DLD1 (cell line): ENCODE data around the gene NPRL2.

Source experiments
- in situ Hi-C: cut with HindIII; loops from 2 replicates; pipeline ENCODE4 v1.10.0; 2017; ENCODE audit warnings: low sequenced_read_pairs

NPRL2 gene

GRCh38 chr3:50331364-50331907 is 19.1 kb downstream of the NPRL2 start:
- in situ Hi-C loops: loop anchor here (25.0 kb wide), 1 partner anchor 1056 kb away; the partner anchor contains the start of genes MANF and RBM15B

- in situ Hi-C loops: loop anchor here (25.0 kb wide), 1 partner anchor 1057 kb away; the partner anchor contains the start of genes MANF and RBM15B
Measured at GRCh38 chr3:50330330-50330729, 20.2 kb downstream of the NPRL2 start.

- in situ Hi-C loops: loop anchor here (25.0 kb wide), 1 partner anchor 1059 kb away; the partner anchor contains the start of genes MANF and RBM15B
Measured at GRCh38 chr3:50327943-50328691, 22.5 kb downstream of the NPRL2 start, which contains the start of gene TUSC2. TUSC2 (minus strand) TSS chr3:50328223; CDS start chr3:50328099, 124 bp downstream.

- in situ Hi-C loops: loop anchor here (25.0 kb wide), 1 partner anchor 1060 kb away; the partner anchor contains the start of genes MANF and RBM15B
Measured at GRCh38 chr3:50327129-50327528, 23.4 kb downstream of the NPRL2 start.

- in situ Hi-C loops: loop anchor here (25.0 kb wide), 1 partner anchor 1061 kb away; the partner anchor contains the start of genes MANF and RBM15B
Measured at GRCh38 chr3:50326182-50326541, 24.4 kb downstream of the NPRL2 start.

- in situ Hi-C loops: loop anchor here (25.0 kb wide), 1 partner anchor 1062 kb away; the partner anchor contains the start of genes MANF and RBM15B
Measured at GRCh38 chr3:50325497-50326181, 24.9 kb downstream of the NPRL2 start.

- in situ Hi-C loops: loop anchor here (25.0 kb wide), 1 partner anchor 1062 kb away; the partner anchor contains the start of genes MANF and RBM15B
Measured at GRCh38 chr3:50325113-50325480, 25.5 kb downstream of the NPRL2 start.

GRCh38 chr3:50324351-50325112 is 26.0 kb downstream of the NPRL2 start:
- in situ Hi-C loops: loop anchor here (25.0 kb wide), 1 partner anchor 1063 kb away; the partner anchor contains the start of genes MANF and RBM15B

- in situ Hi-C loops: no loop called here
Measured at GRCh38 chr3:50323614-50324199, 26.9 kb downstream of the NPRL2 start.

- in situ Hi-C loops: no loop called here
Measured at GRCh38 chr3:50323092-50323600, 27.4 kb downstream of the NPRL2 start.

GRCh38 chr3:50322386-50323091 is 28.0 kb downstream of the NPRL2 start, which contains the start of gene HYAL2:
HYAL2 (minus strand) TSS chr3:50322745; CDS start chr3:50320489, 2,256 bp downstream.
- in situ Hi-C loops: no loop called here

GRCh38 chr3:50322115-50322385 is 28.5 kb downstream of the NPRL2 start:
- in situ Hi-C loops: no loop called here

- in situ Hi-C loops: no loop called here
Measured at GRCh38 chr3:50321336-50322114, 29.1 kb downstream of the NPRL2 start.

- in situ Hi-C loops: no loop called here
Measured at GRCh38 chr3:50320853-50321335, 29.7 kb downstream of the NPRL2 start.

GRCh38 chr3:50319894-50320625 is 30.5 kb downstream of the NPRL2 start:
- in situ Hi-C loops: no loop called here

- in situ Hi-C loops: no loop called here
Measured at GRCh38 chr3:50319181-50319893, 31.2 kb downstream of the NPRL2 start.

GRCh38 chr3:50318615-50319014 is 32.0 kb downstream of the NPRL2 start:
- in situ Hi-C loops: no loop called here
